ENCODE data around the gene MEAK7.

MEAK7 gene

DNA sequence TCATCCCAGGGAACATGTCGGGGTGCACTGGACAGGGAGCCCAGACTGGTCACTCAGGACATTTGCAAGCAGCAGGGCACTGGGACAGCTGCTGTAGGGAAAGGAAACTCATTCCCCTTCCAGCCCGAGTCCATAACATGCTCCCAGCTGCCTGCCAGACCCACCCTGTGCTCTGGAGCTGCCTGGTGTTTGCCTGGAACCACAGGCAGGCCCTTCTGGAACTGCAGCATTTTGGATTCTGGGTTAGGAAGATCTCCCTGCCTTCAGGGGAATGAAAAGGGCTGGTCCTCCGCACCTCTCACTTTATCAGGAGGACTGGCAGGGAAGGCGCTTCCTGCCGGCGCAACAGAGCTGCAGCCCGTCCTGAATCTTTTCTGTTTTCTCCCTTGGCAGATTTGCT lies 41.2 kb downstream of the MEAK7 start:
- DNase-seq: no peak

DNA sequence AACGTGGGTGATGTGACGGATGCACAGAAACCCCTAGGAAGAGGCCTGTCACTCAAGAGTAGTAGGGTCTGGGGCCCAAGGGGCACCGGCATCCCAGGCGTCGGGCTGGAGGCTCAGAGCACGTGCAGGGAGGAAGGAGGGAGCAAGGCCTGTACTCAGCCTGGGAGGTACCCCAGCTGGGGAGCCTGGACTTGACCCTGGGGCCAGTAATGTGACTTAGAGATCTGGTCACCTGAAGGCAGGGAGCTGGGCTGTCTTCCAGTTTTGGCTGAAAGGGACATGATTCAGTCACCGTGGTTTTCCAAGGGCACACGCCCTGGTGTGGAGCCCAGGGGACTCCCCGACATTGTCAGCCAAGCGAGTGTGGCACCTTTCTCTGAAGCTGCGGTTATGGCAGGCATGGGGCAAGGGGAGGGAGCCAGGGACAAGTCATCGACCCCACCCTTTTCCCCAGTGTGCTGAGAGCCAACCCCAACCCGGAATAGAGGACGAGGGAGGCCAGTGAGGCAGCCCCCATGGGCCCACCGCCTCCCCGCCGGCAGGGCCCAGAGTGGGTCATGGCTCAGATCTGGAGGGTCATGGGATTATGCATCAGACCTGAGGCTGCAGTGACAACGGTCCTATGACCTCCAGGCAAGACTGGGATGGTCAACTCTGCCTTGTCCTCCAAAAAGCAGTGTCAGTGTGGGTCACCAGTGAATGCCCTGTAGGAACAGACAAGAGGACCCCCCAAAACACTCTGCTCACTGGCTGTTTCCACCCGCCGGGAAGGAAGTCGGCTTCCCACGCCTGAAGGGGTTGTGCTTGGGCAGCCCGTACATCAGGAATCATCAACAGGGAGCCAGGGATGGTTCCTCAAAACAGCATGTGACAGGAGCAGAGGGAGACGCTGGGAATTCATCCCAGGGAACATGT lies 41.9 kb downstream of the MEAK7 start:
- no peak for DNase-seq

DNA sequence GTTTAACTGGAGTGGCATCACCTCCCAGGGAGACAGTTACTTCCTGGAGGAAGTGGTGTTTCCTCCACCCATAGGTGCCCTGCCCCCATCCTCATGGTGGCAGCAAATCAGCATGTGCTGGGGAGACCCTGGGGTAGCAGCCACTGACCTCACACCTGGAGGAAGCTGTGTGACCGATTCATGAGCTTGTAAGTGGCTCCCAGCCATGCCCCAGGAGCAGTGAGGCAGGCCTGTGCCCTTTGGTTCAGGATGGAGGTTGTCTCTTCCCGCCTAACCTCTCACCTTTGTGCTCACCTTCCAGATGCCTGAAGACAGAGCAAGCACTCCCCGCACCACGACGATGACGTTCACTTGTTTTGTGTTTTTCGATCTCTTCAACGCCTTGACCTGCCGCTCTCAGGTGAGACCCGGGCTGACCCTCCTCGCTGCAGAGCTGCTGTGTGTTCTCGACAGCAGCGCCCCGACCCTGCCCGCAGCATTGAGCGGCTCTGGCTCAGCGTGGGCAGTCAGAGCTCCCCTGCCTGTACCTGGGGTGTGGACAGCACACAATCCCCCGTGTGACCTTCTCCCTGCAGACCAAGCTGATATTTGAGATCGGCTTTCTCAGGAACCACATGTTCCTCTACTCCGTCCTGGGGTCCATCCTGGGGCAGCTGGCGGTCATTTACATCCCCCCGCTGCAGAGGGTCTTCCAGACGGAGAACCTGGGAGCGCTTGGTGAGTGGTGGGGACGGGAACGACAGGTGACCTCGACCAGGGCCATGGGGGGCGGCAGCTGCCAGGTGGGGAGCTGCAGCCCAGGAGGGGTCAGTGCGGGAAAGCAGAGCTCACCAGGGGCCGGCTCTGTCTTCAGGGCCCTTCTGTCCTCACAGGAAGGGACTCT lies 42.8 kb downstream of the MEAK7 start:
- DNase-seq: no peak

DNA sequence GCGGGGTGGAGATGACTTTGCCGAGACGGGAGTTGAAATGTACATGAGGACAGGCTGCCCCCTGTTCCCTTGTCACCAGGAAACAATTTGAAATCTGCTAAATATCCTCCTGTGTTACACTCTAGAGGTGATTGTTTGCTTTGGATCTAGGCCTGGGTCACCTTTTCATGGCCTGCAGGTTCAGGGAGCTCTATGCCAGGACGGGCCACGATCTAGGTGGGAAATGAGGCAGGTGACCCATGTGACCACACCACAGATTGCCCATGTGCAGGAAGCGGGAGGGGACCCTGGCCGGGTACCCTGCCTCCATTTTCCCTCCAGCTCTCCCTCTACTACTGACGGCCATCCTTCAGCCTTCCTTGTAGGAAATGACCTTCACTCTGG lies 43.4 kb downstream of the MEAK7 start:
- DNase-seq: no peak

DNA sequence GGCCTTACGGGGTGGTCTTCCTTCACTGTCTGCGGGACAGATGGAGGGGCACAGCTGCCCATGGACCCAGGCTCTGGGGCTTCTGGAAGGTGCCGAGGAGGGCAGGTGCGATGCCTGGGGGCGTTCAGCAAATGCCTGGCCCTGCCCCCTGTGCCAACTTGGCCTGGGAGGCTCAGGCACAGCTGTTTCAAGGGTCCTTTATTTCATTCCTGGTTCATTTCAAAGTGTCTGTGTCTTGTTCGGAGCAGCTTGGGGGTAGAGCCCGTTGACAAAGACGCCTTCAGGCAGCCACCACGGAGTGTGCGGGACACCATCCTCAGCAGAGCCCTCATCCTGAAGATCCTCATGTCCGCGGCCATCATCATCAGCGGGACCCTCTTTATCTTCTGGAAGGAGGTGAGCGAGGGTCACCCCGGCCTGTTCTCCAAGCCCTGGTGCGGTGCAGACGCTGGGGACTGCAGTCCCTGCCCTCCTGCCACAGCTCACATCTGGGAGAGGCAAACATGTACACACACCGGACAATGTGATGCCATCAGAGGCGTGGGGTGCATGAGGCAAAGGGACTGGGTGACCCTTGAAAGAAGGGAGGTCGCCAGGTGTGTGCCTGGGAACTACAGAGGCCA lies 43.9 kb downstream of the MEAK7 start:
- no peak for DNase-seq

DNA sequence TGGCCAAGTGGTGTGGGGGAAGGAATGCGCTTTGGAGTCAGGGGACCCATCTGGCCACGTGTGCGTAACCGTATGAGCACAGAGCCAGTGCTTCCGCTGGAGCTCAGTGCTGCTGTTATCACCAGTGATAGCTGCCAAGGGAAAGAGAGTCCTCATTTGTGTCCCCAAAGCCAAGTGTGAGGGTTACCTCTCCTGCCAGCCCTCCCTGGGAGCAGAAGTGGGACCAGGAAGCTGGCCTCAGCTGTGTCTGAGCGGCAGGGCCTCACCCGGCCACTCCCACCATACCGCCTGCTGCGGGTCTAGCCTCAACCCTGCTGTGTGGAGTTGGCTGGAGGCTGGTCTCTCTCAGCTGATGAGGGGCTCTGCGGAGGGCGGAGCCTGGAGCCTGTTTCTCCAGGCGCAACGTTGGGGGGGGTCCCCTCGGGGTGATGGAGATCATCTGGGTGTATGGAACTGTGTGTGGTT lies 44.5 kb downstream of the MEAK7 start:
- DNase-seq: no peak

DNA sequence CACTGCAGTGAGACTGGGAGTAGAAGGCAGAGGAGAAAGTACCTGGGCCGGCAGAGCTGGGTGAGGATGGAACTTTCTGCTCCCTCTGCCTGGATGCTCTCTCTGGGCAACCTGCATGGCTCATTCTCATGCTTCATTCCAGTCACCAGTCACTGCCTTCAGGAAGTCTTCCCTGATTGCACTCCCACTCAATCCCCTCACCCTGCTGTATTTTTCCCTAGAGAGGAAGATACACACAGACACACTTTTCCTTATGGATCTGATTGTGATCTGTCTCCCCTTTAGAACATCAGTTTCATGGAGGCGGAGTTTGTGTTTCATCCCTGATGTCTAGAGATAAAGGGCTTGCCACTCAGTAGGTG lies 44.9 kb downstream of the MEAK7 start:
- no peak for DNase-seq

DNA sequence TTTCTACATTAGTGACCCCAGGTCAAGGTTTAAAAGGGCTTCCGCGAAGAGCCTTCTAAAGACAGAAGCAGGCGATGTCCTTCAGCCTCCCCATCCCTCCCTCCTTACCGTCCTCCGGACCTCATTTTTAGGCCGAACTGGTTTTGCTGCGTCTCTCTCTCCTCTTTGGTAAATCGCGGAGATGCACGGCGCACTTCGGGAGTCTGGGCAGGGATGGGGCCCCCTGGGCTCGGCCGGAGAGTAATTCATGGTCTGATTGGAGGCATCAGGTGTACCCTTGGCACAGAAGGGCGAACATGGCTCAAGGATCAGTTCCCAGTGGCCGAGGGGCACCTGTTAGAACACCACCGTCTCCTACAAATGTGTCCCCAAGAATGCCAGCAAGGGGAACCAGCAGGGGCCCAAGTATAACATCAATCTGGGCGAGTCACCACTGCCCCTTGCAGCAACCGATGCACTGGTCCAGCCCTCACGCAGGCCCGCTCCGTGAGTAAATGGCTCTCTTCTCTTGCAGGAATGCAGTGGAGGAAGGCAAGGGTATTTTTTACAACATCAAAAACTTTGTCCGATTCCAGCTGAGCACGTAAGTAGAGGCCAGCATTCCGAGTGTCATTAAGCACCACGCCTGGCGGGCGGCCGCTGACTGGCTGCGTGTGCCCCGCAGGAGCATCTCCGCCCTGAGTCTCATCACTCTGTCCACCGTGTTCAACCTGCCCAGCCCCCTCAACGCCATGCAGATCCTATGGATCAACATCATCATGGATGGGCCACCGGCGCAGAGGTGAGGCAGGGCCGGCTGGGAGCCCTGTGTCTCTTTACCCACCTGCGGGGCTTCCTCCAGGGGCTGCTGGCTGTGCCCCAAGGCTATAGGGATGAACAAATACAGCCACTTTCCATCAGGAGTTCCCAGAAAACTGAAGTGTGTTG lies 45.6 kb downstream of the MEAK7 start:
- no peak for DNase-seq

DNA sequence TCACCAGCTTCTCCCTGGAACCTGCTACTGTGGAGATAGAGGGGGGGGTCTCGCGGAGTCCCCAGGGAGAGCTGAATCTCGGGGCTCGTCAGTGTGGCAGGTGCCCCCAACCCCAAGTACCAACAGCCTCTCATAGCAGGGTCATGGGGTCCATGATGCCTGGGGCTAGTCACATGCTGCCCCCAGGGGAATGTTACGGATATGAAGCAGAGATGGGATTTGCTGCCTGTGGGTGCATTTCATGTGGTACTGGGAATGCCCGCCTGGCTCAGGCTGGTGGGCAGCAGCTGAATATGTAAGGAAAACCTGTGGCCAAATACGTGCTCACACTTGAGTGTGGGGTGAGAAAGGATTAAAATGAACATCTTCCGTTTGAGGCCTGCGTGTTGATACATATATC lies 49.4 kb downstream of the MEAK7 start:
- DNase-seq: no peak

All from NCI-H1436 treated with DMSO at 0.1 percent for 48 hours (cell line).